ENCODE data around the gene CXADR.

DNA sequence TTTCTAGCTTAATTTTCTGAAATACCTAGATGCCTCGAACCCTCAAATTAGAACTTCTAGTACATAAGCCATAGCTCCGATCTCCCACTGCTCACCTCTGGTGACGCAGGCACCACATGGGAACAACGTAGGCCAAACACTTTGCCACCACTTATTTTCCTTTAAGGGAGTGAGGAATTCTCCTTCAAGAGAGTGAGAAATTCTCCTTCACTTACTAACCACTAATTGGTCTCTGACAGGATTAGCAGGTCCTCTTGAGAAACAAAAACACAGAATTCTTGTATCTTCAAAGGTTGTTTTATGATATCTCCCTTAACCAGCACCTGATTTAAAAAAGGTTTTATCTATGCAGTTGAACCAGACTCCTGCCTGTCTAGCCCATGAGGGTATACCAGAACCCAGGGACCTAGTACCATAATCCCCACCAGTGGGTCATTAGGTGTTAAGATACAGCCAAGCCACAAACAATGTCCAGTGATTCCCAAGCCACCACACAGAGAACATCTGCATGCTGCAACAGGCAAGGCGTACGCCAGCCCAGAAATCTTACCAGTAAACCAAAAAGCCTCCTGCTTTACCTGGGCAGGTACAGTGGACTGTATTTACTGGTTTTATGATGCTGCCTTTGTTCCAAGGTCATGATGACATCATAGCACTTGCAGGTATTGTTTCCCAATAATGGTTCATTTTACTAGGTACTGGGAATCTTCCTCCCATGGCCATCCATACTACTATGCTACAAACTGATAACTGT lies 20.3 kb upstream of the CXADR start:
- TF ChIP-seq, protein P1, sequence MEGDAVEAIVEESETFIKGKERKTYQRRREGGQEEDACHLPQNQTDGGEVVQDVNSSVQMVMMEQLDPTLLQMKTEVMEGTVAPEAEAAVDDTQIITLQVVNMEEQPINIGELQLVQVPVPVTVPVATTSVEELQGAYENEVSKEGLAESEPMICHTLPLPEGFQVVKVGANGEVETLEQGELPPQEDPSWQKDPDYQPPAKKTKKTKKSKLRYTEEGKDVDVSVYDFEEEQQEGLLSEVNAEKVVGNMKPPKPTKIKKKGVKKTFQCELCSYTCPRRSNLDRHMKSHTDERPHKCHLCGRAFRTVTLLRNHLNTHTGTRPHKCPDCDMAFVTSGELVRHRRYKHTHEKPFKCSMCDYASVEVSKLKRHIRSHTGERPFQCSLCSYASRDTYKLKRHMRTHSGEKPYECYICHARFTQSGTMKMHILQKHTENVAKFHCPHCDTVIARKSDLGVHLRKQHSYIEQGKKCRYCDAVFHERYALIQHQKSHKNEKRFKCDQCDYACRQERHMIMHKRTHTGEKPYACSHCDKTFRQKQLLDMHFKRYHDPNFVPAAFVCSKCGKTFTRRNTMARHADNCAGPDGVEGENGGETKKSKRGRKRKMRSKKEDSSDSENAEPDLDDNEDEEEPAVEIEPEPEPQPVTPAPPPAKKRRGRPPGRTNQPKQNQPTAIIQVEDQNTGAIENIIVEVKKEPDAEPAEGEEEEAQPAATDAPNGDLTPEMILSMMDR (IDR thresholded peaks at IDR 0.05) = no peak
- no peak for TF ChIP-seq POLR2A (IDR thresholded peaks at IDR 0.05)

Measured in thyroid gland (tissue), 4 donors.